Measurements from ENCODE around the gene GABRA4. TPM values are rescaled to one million over a fixed set of nuclear protein-coding genes. Genes with fewer than 3 reads are reported as not detected.

The GABRA4 gene
- total RNA-seq, 1 experiment from 2014 or later = not detected

DNA sequence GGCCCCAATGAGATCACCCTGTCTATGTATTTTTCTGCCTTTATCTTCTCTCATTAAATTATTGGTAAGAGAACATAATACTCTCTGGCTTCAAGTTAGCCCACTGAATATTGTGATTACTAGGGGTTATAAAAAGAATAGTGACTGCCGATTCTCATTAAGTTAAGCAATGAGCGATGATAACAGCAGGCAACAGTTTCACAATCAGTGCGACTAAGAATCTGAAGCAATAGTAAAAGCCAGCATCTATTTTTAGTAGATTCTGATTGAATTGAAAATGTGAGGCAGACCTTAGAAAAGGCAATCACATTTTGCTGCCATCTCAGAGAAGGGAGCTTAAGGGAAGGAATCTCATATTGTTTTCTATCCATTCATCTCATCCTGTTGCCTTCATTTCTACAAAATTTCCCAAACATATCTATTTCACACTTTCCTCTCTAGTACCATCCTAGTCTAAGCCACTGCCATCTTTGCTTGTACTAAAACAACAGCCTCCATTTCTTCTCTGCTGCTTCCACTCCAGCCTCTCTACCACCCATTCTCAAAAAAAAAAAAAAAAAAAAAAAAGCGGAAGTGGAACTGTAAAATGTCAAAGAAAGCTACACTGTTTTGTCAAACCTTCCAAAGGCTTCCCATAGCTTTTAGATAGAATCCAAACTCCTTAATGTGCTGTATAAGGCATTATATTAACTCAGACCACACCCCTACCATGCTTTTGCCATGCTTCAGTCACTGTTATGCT lies 17.4 kb downstream of the GABRA4 start:
- no peaks in the 10 kb centered on the region for H3K9me3 ChIP-seq (ENCODE audit: low read length)
- no peak overlapping the region for H3K27ac ChIP-seq (ENCODE audit: low read length)
- no peak overlapping the region for H3K9ac ChIP-seq (ENCODE audit: low read length)
- no peaks in the 10 kb centered on the region for H3K36me3 ChIP-seq (ENCODE audit: insufficient read depth, low read length)
- peak overlapping the region; percentile 38; the same call in 1 of the 2 replicates for H3K4me3 ChIP-seq (ENCODE audit: low read length)
- peak overlapping the region; percentile 59 for H3K4me2 ChIP-seq (ENCODE audit: low read depth, low read length, poor library complexity, severe bottlenecking)
- DNase-seq = peak; percentile 78
- H3K27me3 ChIP-seq (ENCODE audit: low read length) = no peaks in the 10 kb centered on the region
- H3K4me1 ChIP-seq (ENCODE audit: low read length) = peaks cover 12% of the 10 kb centered on the region
- H3K9me2 ChIP-seq (replicated peaks; ENCODE audit: insufficient read depth, low read length) = no peaks in the 10 kb centered on the region
- no peaks in the 10 kb centered on the region for H3K79me2 ChIP-seq (ENCODE audit: low read length)
- peak overlapping the region; percentile 71; the same call in 1 of the 2 replicates for H2AFZ ChIP-seq (ENCODE audit: low read length)
- no peaks in the 10 kb centered on the region for H4K20me1 ChIP-seq (ENCODE audit: insufficient read depth, low read depth, low read length)

DNA sequence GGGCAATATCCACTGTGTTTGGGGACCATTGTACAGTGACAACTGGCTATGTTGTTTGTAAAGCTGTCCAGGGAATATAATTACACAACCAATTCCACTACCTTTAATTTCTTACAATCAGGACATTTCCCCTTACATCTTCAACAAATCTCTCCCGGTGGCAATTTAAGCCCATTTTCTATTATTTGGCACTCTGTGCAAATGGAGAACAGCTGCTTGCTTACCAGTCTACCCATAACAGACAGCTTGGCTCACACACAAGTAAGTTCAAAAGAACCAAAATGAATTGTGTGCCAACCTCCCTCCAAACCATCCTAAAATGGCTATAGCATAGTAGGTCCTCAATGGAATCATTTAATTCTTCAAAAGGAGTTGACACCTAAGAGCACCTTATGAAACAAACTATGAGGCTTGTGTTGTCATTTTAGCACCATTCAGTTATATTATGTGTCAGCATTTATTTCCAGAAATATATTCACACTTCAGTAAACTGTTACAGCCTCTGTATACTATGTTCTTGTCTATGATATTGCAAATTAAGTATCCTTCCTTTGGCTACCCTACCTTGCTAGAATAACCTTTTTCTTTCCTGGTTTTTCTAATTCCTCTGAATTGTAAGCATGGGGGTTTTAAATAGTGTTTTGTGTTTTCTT lies 18.4 kb downstream of the GABRA4 start:
- Histone ChIP-seq H4K20me1 (ENCODE audit: insufficient read depth, low read depth, low read length) (no peaks in the 10 kb centered on the region), H3K36me3 (ENCODE audit: insufficient read depth, low read length) (no peaks in the 10 kb centered on the region), H3K4me1 (ENCODE audit: low read length) (peaks cover 12% of the 10 kb centered on the region), H3K9me2 (replicated peaks; ENCODE audit: insufficient read depth, low read length) (no peaks in the 10 kb centered on the region), H3K79me2 (ENCODE audit: low read length) (no peaks in the 10 kb centered on the region), H3K27me3 (ENCODE audit: low read length) (no peaks in the 10 kb centered on the region), H3K4me2 (ENCODE audit: low read depth, low read length, poor library complexity, severe bottlenecking) (no peak overlapping the region), H3K27ac (ENCODE audit: low read length) (no peak overlapping the region), H2AFZ (ENCODE audit: low read length) (no peak overlapping the region), H3K9ac (ENCODE audit: low read length) (no peak overlapping the region), H3K4me3 (ENCODE audit: low read length) (no peak overlapping the region), H3K9me3 (ENCODE audit: low read length) (no peaks in the 10 kb centered on the region)
- DNase-seq = no peak

DNA sequence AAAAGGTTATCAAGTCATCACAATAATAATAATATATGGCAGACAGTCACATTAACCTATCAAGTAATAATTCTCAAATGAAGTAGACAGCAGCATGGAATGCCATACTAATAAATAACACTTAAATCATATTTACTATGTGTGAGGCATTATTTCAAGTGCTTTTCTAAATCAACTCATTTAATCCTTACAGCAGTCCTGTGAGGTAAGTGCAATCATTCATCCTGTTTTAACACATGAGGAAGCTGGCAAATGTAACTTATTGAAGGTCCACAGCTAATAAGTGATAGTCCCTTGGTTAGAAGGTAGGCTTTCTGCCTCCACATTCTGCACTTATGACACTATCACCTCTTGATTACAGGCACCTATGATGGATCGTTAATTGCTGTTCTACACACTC lies 24.5 kb downstream of the GABRA4 start:
- Histone ChIP-seq H3K4me1 (ENCODE audit: low read length) (no peaks in the 10 kb centered on the region), H3K36me3 (ENCODE audit: insufficient read depth, low read length) (no peaks in the 10 kb centered on the region), H3K27me3 (ENCODE audit: low read length) (no peaks in the 10 kb centered on the region), H3K9me3 (ENCODE audit: low read length) (no peaks in the 10 kb centered on the region), H3K27ac (ENCODE audit: low read length) (no peak overlapping the region), H3K4me2 (ENCODE audit: low read depth, low read length, poor library complexity, severe bottlenecking) (no peak overlapping the region), H3K9me2 (replicated peaks; ENCODE audit: insufficient read depth, low read length) (no peaks in the 10 kb centered on the region), H3K79me2 (ENCODE audit: low read length) (no peaks in the 10 kb centered on the region), H4K20me1 (ENCODE audit: insufficient read depth, low read depth, low read length) (no peaks in the 10 kb centered on the region), H2AFZ (ENCODE audit: low read length) (no peak overlapping the region), H3K9ac (ENCODE audit: low read length) (no peak overlapping the region), H3K4me3 (ENCODE audit: low read length) (no peak overlapping the region)
- DNase-seq = no peak

DNA sequence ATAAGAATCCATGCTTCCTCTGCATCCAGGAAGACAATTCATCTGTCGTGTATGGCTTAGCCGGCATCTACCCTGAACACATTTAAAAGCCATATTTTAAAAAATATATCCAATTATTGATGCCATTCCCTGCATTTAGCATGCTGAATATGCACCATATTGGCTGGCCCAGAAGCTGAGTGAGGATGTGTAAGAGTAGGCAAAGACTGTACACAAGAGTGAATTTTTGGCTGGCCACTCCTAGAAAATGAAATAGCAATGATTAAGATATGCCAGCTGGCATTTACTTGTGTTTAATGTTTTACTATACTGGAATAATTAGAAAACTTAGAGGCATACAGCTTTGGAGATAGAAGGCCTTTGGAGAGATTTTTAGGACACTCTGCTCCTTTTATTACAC lies 25.8 kb downstream of the GABRA4 start:
- Histone ChIP-seq H3K9me3 (ENCODE audit: low read length) (no peaks in the 10 kb centered on the region), H3K79me2 (ENCODE audit: low read length) (no peaks in the 10 kb centered on the region), H4K20me1 (ENCODE audit: insufficient read depth, low read depth, low read length) (no peaks in the 10 kb centered on the region), H2AFZ (ENCODE audit: low read length) (no peak overlapping the region), H3K4me3 (ENCODE audit: low read length) (no peak overlapping the region), H3K9me2 (replicated peaks; ENCODE audit: insufficient read depth, low read length) (no peaks in the 10 kb centered on the region), H3K9ac (ENCODE audit: low read length) (no peak overlapping the region), H3K36me3 (ENCODE audit: insufficient read depth, low read length) (no peaks in the 10 kb centered on the region), H3K27ac (ENCODE audit: low read length) (no peak overlapping the region), H3K4me2 (ENCODE audit: low read depth, low read length, poor library complexity, severe bottlenecking) (no peak overlapping the region), H3K4me1 (ENCODE audit: low read length) (no peaks in the 10 kb centered on the region), H3K27me3 (ENCODE audit: low read length) (no peaks in the 10 kb centered on the region)
- no peak for DNase-seq

DNA sequence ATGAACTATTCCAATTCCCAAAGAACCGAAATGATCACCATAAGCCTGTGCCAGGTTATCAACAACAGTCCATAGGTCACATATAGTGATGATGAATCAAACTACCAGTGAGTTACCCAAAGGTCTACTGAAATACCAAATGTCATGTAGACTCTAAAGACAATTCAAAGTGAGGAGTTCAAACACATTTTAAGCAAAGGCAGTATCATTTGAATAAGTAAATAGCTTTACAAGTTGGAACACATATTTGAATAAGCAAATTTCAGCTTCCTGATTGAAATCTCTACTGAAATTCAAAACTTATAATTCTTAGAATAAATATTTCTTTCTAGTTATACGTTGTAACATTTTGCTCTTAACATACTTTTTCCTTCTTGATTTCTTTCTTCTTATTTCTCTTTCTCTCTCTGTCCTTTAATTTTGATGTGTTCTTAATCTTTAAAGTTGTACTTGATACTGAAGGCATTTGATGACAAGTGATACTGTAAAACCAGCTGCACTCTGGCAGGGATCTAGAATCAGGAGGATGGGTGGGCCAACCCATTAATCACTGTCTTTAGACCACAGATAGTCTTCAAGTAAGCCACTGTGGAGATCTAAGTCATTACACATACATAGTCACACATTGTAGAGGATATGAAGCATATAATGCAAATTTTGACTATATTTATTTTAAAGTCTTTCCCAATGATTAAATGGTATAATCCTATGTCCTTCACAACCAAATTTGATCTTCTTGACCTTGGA lies 34.5 kb downstream of the GABRA4 start:
- no peaks in the 10 kb centered on the region for H3K79me2 ChIP-seq (ENCODE audit: low read length)
- H3K36me3 ChIP-seq (ENCODE audit: insufficient read depth, low read length) = no peaks in the 10 kb centered on the region

DNA sequence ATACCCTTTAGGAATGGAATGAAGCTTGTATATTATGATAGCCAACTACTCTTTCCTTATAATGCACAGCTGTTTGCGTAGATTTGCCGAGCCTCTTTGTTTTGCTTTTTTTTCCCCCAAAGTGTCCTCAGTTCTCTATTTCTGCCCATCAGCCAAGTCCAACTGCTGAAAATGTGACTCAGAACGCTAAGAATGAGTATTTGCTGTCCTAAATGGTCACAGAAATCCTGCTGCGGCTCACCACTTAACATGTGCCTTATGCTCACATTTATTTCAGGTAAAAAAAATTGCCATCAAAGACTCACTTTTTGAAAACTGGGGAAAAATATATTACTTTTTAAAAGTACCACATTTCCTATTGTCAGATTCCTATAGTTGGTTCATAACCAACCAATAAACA lies 36.9 kb downstream of the GABRA4 start:
- Histone ChIP-seq H3K4me3 (ENCODE audit: low read length) (no peak overlapping the region), H3K79me2 (ENCODE audit: low read length) (no peaks in the 10 kb centered on the region), H3K9ac (ENCODE audit: low read length) (no peak overlapping the region), H3K4me1 (ENCODE audit: low read length) (no peaks in the 10 kb centered on the region), H3K27ac (ENCODE audit: low read length) (no peak overlapping the region), H3K4me2 (ENCODE audit: low read depth, low read length, poor library complexity, severe bottlenecking) (no peak overlapping the region), H3K9me3 (ENCODE audit: low read length) (no peaks in the 10 kb centered on the region), H2AFZ (ENCODE audit: low read length) (no peak overlapping the region), H4K20me1 (ENCODE audit: insufficient read depth, low read depth, low read length) (no peaks in the 10 kb centered on the region), H3K36me3 (ENCODE audit: insufficient read depth, low read length) (no peaks in the 10 kb centered on the region), H3K27me3 (ENCODE audit: low read length) (no peaks in the 10 kb centered on the region; the same call in 1 of the 2 replicates), H3K9me2 (replicated peaks; ENCODE audit: insufficient read depth, low read length) (no peaks in the 10 kb centered on the region)
- no peak for DNase-seq

More for the DNA sequence above, 34.5 kb downstream of the GABRA4 start:
- Histone ChIP-seq H3K4me2 (ENCODE audit: low read depth, low read length, poor library complexity, severe bottlenecking) (no peak overlapping the region), H3K9me3 (ENCODE audit: low read length) (no peaks in the 10 kb centered on the region), H3K27ac (ENCODE audit: low read length) (no peak overlapping the region), H3K4me3 (ENCODE audit: low read length) (no peak overlapping the region), H4K20me1 (ENCODE audit: insufficient read depth, low read depth, low read length) (no peaks in the 10 kb centered on the region), H3K9me2 (replicated peaks; ENCODE audit: insufficient read depth, low read length) (no peaks in the 10 kb centered on the region), H3K27me3 (ENCODE audit: low read length) (no peaks in the 10 kb centered on the region), H3K4me1 (ENCODE audit: low read length) (no peaks in the 10 kb centered on the region), H3K9ac (ENCODE audit: low read length) (no peak overlapping the region), H2AFZ (ENCODE audit: low read length) (no peak overlapping the region)
- no peak for DNase-seq

DNA sequence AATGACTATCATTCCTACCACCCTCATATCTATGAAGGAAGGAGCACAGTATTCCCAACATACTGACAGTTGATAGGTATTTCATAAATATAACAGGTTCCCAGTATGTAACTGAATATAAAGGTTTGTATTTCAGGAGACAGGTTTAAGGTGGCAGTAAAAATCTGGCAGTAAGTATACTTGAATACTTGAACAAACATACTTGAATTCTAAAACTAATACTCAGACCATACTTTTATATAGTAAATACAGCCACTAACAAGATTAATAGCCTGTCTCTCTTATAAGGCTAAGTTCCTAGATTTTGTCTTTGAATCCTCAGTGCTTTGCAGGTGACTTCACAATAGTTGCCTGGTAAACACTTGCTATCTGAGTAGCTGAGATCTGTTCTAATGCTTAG lies 37.8 kb downstream of the GABRA4 start:
- no peak for DNase-seq
- H3K79me2 ChIP-seq (ENCODE audit: low read length) = no peaks in the 10 kb centered on the region
- H3K4me3 ChIP-seq (ENCODE audit: low read length) = no peak overlapping the region
- no peaks in the 10 kb centered on the region; the same call in 1 of the 2 replicates for H3K27me3 ChIP-seq (ENCODE audit: low read length)
- H3K27ac ChIP-seq (ENCODE audit: low read length) = no peak overlapping the region
- no peak overlapping the region for H2AFZ ChIP-seq (ENCODE audit: low read length)
- H4K20me1 ChIP-seq (ENCODE audit: insufficient read depth, low read depth, low read length) = no peaks in the 10 kb centered on the region
- H3K9me2 ChIP-seq (replicated peaks; ENCODE audit: insufficient read depth, low read length) = no peaks in the 10 kb centered on the region
- no peak overlapping the region for H3K4me2 ChIP-seq (ENCODE audit: low read depth, low read length, poor library complexity, severe bottlenecking)
- H3K9me3 ChIP-seq (ENCODE audit: low read length) = no peaks in the 10 kb centered on the region
- no peaks in the 10 kb centered on the region for H3K36me3 ChIP-seq (ENCODE audit: insufficient read depth, low read length)
- no peak overlapping the region for H3K9ac ChIP-seq (ENCODE audit: low read length)
- H3K4me1 ChIP-seq (ENCODE audit: low read length) = no peaks in the 10 kb centered on the region

DNA sequence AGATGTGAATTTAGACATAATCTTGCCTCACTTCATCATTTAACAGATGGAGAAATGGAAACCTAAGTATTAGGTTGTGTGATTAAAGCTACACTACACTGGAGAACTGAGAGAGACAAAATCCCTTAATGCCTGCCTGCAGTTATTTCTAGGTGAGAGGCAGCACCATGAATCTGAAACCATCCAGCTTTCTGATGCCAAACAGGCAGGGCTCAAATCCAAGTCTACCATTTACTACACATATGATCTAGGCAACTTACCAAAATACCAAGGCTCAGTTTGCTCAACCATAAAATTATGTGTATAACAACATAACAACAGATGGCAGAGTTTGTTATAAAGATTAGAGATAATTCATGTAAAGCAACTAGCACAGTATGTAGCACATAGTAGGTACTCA lies 38.7 kb downstream of the GABRA4 start:
- Histone ChIP-seq H3K9me3 (ENCODE audit: low read length) (no peaks in the 10 kb centered on the region), H3K9ac (ENCODE audit: low read length) (no peak overlapping the region), H3K27me3 (ENCODE audit: low read length) (no peaks in the 10 kb centered on the region; the same call in 1 of the 2 replicates), H3K27ac (ENCODE audit: low read length) (no peak overlapping the region), H3K4me3 (ENCODE audit: low read length) (no peak overlapping the region), H3K36me3 (ENCODE audit: insufficient read depth, low read length) (no peaks in the 10 kb centered on the region), H2AFZ (ENCODE audit: low read length) (no peak overlapping the region), H3K9me2 (replicated peaks; ENCODE audit: insufficient read depth, low read length) (no peaks in the 10 kb centered on the region), H3K4me1 (ENCODE audit: low read length) (no peaks in the 10 kb centered on the region), H3K79me2 (ENCODE audit: low read length) (no peaks in the 10 kb centered on the region), H4K20me1 (ENCODE audit: insufficient read depth, low read depth, low read length) (no peaks in the 10 kb centered on the region), H3K4me2 (ENCODE audit: low read depth, low read length, poor library complexity, severe bottlenecking) (no peak overlapping the region)
- DNase-seq = no peak
